Left ventricle myocardium inferior (tissue), 1 donor: ENCODE results near the gene HELZ2. TPM values are rescaled to one million over a fixed set of nuclear protein-coding genes. Genes with fewer than 3 reads are reported as not detected.
"Not testable (repeated sequence)": the region's sequence is repeated elsewhere in the genome, so short reads cannot be mapped to it uniquely, and the experiment has no call there.

ENCODE experiments used
- DNase-seq: peaks from one replicate; pipeline ENCODE4 v3.0.0-alpha.2; 2020
- H3K27ac ChIP-seq: fragments of 200-600 bp; replicated peaks from 2 replicates; pipeline ENCODE4 v1.8.0; 2021
- H3K27me3 ChIP-seq: fragments of 200-600 bp; 2 replicates; pipeline ENCODE4 v1.8.0; 2021; ENCODE audit warnings: low read depth
- H3K36me3 ChIP-seq: fragments of 200-600 bp; 2 replicates; pipeline ENCODE4 v1.8.0; 2021
- H3K4me1 ChIP-seq: fragments of 200-600 bp; 2 replicates; pipeline ENCODE4 v1.8.0; 2021
- H3K4me3 ChIP-seq: fragments of 200-600 bp; 2 replicates; pipeline ENCODE4 v1.8.0; 2021; ENCODE audit warnings: mild to moderate bottlenecking, moderate library complexity
- H3K9me3 ChIP-seq: fragments of 200-600 bp; replicated peaks from 2 replicates; pipeline ENCODE4 v1.8.0; 2021
- intact Hi-C: fragments of 100-400 bp; cut with micrococcal nuclease; formaldehyde crosslinking; loops from one replicate; pipeline ENCODE4 v1.11.0; 2022
- total RNA-seq: library from RNA; stranded (reverse); fragmentation: NEBNext Ultra II Directional; extraction: Animal tissue kit (Norgen Biotek cat#: 25700); gene quantifications from one replicate; pipeline ENCODE4 v1.2.1, GENCODE V29; 2021
- TF ChIP-seq, protein P1 (sequence below): fragments of 200-600 bp; IDR thresholded peaks from 2 replicates; pipeline ENCODE4 v1.8.0; 2021; ENCODE audit warnings: antibody characterized with exemption, mild to moderate bottlenecking, borderline replicate concordance
- donor health status: DM: no; HTN: yes; CAD: no; lungs with severe emphysema.

HELZ2 gene
- total RNA-seq, 1 donor from 2014 or later, result 10.6 TPM

- no peak overlapping the region for H3K4me3 ChIP-seq
- intact Hi-C loops, result no loop called here
- no peaks in the 10 kb centered on the region for H3K9me3 ChIP-seq
- no peak for DNase-seq
- no peaks in the 10 kb centered on the region for H3K27me3 ChIP-seq
- no peaks in the 10 kb centered on the region for H3K4me1 ChIP-seq
- TF ChIP-seq, protein P1, sequence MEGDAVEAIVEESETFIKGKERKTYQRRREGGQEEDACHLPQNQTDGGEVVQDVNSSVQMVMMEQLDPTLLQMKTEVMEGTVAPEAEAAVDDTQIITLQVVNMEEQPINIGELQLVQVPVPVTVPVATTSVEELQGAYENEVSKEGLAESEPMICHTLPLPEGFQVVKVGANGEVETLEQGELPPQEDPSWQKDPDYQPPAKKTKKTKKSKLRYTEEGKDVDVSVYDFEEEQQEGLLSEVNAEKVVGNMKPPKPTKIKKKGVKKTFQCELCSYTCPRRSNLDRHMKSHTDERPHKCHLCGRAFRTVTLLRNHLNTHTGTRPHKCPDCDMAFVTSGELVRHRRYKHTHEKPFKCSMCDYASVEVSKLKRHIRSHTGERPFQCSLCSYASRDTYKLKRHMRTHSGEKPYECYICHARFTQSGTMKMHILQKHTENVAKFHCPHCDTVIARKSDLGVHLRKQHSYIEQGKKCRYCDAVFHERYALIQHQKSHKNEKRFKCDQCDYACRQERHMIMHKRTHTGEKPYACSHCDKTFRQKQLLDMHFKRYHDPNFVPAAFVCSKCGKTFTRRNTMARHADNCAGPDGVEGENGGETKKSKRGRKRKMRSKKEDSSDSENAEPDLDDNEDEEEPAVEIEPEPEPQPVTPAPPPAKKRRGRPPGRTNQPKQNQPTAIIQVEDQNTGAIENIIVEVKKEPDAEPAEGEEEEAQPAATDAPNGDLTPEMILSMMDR, result no peak
- H3K36me3 ChIP-seq, result peaks cover 82% of the 10 kb centered on the region
- H3K27ac ChIP-seq, result no peak overlapping the region
Measured at GRCh38 chr20:63561624-63562396, 12.2 kb downstream of the HELZ2 start.

DNA sequence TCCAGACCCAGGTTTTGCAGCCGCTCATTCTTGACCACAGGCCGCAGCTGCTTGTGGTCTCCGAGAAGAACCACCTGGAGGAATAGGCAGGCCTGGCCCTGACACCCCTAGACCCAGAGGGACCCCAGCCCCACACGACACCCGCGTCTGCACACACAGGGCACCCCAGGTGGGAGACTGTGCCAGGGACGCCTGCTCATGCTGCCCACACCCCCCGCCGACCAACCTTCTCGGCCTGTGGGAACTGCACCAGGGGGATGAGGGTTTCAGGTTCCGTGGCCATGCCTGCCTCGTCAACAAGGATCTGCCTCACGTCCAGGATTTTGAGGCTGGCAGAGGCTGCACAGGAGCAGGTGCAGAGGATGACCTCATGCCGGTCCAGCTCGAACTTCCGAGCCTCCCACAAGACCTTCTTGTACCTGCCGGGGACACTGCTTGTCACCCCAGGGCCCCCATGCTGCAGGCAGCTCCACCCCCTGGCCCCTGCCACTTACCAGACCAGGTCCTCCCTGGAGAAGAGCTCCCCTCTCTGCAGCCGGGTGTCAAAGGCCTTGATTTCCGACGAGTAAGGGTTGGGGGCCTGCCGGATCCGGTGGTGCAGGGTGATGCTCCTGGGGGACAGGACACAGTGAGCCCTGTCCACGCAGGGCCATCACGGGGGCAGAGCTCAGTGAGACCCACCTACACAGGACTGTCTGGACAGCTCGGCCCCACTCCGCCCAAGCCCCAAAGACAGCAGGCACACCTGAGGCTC, 13.0 kb downstream of the HELZ2 start:
- Histone ChIP-seq H3K9me3 (no peaks in the 10 kb centered on the region), H3K27ac (no peak overlapping the region), H3K27me3 (no peaks in the 10 kb centered on the region), H3K4me3 (no peak overlapping the region), H3K36me3 (peaks cover 75% of the 10 kb centered on the region), H3K4me1 (no peaks in the 10 kb centered on the region)
- intact Hi-C loops, result no loop called here
- TF ChIP-seq, protein P1, result no peak
- no peak for DNase-seq

DNA sequence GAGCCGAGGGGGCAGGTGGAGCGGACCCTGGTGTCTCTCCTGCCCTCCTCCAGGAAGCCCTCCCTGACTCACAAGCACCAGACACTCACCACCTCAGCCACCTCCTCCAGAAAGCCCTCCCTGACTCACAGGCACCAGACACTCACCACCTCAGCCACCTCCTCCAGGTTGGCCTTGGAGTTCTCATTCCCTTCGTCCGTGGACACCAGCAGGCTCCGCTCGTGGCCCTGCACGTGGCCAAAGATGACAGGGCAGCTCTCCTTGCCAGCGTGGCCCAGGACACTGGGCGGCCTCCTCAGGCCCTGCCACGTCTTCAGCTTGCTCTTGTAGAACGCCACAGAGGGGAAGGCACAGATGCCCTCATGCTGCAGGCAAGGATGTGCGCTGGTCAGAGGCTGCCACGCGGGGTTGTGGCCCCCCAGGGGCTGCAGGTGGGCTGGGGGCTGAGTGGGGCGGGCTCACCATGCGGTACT, 13.7 kb downstream of the HELZ2 start:
- DNase-seq, result no peak
- intact Hi-C loops, result no loop called here
- H3K27ac ChIP-seq, result no peak overlapping the region
- no peaks in the 10 kb centered on the region for H3K4me1 ChIP-seq
- peaks cover 69% of the 10 kb centered on the region for H3K36me3 ChIP-seq
- TF ChIP-seq, protein P1, result no peak
- H3K27me3 ChIP-seq, result no peaks in the 10 kb centered on the region
- H3K9me3 ChIP-seq, result no peaks in the 10 kb centered on the region
- H3K4me3 ChIP-seq, result no peak overlapping the region

- H3K4me3 ChIP-seq, H3K27me3 ChIP-seq, H3K27ac ChIP-seq, H3K4me1 ChIP-seq, H3K9me3 ChIP-seq, intact Hi-C loops, DNase-seq: not testable (repeated sequence)
- H3K36me3 ChIP-seq, result peaks cover 62% of the 10 kb centered on the region
Measured at GRCh38 chr20:63559485-63560332, 14.3 kb downstream of the HELZ2 start.

DNA sequence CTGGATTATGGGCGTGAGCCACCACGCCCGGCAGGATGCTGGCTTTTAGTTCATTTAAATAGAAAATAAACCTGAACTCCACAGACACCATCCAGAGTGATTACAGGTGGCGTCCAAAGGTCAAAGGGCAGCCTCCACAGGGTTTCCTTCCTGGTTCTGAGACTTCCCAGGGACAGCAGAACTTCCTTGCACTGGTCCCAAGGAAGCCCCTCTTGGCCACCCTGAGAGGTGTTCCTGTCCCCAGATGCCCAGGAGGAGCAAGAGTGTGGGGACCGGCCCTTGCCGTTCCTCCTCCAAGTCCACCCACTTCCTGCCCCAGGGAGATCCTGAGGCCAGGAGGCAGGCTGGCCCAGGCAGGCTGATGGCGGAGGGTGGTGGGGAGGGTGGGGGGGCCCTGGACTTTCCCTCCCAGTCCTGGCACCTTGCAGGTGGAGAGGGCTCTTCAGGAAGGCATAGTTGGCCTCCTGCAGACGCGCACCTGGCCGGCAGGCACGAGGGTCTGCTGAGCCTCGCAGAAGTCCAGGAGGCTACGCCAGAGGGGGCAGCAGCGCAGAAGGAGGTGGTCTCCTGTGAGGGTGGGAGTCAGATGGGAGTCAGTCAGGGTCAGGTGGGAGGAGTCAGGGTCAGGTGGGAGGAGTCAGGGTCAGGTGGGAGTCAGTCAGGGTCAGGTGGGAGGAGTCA, 15.1 kb downstream of the HELZ2 start:
- no peak for DNase-seq
- Histone ChIP-seq H3K27me3 (peaks cover 4% of the 10 kb centered on the region), H3K4me3 (no peak overlapping the region), H3K27ac (no peak overlapping the region), H3K4me1 (peaks cover 8% of the 10 kb centered on the region), H3K9me3 (no peaks in the 10 kb centered on the region), H3K36me3 (peaks cover 55% of the 10 kb centered on the region)
- intact Hi-C loops, result no loop called here
- TF ChIP-seq, protein P1, result no peak
